NCI-H2227 treated with DMSO at 0.1 percent for 48 hours (cell line): Measurements from ENCODE around the gene LPIN3.

ENCODE experiments used
- DNase-seq: peaks from one replicate; lab custom pipeline; 2025; lab: John Stamatoyannopoulos, UW

LPIN3 gene

DNA sequence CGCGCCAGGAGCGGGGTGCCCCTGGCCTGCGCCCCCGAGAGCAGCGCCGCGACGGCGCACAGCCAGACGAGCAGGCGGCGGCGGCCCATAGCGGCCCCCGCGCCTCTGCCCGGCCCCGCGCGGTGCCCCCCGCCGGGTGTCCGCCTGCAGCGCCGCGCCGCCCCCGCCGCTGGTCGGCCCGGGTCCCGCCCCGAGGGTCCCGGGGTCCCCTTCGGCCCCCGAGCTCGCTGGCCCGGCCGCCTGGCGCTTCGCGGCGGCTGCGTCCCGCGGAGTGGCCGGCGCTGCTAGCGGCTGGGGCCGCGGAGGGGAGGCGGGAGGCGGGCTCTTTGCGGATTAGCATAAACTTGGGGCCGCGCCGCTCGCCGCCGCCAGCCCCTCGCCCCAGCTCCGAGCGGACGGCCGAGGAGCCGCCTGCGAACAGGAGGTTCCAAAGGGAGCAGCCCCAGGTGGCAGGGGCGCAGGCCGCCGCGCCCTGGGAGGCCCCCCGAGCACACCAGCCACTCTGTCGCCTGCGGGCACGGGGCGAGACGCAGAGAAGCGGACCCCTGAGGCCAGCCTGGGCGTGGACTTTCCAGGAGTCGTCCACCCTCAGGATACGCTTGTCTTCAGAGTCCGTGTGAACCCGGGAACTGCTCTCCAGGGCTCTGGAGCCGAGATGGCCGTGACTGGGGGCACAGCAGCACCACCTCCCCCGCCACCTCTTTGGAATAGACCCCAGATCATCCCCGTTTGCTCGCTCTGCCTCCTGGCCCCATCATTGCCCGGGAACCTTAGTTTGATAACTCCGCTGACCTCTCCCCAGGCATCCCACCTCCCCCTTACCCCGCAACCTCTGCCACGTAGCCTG is 26.1 kb downstream of the LPIN3 start, which contains the start of gene EMILIN3:
EMILIN3 (minus strand) TSS at position 273 of the 847 bp plus-strand sequence; CDS start at position 89, 184 bp downstream.
- DNase-seq, result peak; percentile 20

DNA sequence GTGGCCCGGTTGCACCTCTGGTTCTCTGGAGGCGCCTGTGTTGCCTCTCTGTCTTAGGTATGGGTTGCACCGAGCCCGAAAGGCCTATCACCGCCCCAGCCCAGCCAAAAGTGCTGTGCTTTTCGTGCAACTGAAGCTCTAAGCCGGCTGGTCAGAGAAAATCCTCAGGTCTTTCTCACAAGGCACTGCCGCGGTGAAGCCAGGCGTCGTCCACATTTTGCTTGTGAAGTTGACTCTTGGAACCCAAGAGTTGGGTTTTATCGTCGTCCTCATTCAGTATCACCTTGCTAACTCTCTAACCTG is 26.7 kb downstream of the LPIN3 start:
- DNase-seq, result no peak

- no peak for DNase-seq
Observed at GRCh38 chr20:41367956-41368355, 27.3 kb downstream of the LPIN3 start.

DNA sequence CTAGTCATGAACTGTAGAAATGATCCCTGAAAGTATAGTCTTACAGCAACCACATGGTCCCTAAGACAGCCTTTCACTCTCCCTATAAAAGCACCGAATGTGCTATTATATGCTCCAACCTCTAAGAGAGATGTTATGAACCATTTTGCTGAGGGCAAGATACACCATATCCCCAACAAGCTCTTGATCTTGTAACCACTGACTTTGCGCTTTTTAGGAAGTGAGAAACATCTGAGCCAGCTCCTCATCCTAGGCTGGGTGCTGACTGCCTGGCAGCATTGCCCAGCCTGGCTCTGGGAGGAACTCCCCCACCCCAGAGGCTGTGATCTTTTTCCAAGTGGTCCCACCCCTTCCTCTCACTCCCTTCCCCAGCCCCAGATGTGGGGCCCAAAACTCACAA is 29.1 kb downstream of the LPIN3 start:
- no peak for DNase-seq

DNA sequence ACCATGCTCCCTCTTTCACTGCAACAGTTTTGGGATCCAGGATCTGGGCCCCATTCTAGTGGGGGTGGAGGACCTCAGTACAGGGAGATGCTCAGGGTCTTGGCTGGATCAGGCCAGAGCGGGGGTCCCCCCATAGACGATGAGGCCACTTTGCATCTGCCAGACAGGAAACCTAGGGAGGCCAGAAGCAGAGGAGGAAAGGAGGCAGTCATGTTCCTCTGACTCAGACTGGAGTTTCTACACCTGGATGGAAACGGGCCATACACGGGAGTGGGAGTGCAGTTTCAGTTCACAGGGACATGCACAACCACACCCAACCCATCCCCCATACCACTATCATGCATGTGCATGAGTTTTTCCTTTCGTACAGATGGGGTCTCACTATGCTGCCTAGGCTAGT is 29.6 kb downstream of the LPIN3 start:
- no peak for DNase-seq

DNA sequence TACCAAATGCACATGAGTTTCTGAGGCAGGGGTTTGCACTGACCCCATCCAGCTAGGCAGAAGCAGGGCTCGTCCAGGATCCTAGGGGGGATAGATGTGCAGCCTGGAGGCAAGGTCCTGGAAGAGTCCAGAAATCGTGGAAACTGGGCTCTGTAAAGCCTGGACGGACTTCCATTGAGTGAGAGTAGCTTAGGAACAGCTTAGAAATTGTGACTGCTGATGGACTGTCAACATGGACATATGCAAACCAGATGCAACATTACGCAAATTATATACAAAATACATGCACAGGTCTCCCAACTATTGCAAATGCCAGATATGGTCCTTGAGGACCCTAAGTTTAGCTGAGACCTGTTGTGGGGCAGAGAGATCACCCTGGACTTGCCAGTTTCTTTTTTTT is 30.8 kb downstream of the LPIN3 start:
- DNase-seq, result no peak

DNA sequence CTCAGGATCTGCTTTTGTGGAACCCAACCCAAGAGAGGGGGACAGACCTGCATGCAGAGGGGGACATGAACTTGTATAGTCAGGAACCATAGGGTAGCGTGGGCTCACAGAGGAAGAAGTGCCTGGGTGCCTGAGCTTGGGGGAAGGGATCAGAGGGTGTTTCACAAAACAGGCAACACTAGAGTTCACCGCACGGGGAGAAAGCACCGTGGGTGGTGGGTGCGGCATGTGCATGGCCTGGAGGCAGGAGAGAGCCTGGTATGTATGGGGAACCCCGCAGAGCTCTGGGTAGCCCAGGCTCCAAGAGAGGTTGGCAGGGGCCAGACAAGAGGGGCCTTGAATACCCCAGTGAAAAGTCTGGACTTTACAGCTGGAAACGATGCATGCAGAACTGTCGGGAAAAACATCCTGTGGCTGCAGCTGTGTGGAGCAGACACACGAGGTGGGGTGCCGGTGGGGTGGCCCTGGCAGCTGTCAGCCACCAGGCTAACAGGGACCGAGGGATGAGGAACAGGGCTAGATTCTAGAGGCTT is 32.7 kb downstream of the LPIN3 start:
- DNase-seq, result no peak

DNA sequence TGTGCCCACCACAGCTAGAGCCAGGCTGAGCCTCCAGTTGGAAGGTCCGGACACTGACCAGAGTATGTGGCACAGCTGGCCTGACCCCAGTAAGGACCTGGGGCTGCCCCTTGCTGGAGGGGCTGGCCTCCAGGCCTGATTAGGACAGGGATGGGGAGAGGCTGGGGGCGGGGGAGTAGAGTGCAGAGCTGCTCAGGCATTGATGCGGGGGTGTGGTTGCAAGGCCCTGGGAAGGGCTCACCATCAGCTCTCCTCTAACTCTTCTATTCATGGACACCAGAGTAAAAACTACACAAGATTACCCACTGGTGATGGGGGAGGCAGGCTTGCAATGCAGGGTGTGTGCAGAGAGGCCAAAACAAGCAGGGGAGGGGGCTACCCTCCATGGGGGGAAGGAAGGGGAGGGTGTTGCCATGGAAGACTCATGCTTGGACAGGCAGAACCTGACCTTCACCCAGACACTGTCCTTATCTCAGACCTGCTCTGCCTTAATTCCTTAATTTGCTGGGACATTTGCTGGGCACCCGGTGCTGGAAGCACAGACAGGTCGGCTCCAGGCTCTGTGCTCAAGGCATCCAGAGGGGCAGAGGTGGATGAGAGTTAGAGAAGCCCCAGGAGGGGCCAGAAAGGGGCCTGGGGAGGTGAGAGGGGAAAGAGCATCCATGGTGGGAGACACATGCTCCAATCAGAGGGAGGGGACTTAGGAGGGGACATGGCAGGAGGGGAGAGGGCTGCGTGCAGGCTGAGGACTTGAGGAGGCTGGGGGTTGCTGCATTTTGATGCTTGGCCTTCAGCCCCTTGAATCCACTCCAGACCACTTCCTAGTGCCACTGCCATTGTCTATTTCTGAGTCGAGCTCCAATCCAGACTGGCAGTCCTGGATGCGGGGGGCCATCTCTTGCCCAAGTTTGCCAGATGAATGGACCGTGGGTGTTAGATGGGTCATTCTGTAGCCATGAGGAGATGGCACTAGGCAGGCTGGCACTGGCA is 33.6 kb downstream of the LPIN3 start:
- DNase-seq, result no peak

DNA sequence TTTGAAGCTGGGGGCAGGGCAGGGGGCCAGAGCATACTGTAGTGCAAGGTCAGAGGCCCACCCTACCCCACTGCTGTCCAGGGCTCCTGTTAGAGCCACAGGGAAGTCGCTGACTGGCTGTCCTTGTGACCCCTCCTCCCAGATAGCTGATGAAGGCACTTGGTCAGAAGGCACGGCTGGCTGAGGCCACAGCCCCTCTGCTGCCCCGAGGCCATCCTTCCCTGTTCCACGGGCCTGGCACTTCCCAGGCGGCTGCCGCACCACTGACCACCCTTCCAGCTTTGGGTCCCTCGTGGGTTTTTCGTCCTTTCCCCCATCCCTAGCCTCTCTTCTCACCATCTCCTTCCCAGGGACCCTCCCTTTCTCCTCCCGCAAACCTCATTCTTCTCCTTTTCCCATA is 35.2 kb downstream of the LPIN3 start:
- no peak for DNase-seq

- no peak for DNase-seq
Observed at GRCh38 chr20:41376349-41376748, 35.7 kb downstream of the LPIN3 start.

DNA sequence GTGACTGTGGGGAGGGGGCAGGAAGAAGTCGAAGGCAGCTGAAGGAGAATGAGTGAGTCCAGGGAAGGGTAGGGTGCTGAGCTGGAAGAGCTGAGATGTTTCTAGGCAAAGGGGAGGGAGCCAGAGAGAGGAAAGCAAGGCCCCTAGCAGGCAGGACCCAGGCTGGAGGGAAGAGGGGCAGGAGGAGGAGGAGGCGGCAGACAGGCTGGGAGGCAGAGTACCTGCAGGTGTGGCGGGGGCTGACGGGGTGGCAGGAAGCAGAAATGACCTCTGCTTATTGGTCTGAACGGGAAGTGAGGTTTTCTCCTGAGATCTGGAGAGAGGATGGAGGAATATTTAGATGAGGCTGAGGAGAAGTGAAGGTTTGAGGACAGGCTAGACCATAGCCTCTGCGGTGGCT is 36.7 kb downstream of the LPIN3 start:
- no peak for DNase-seq

GRCh38 chr20:41379551-41379950 is 38.9 kb downstream of the LPIN3 start:
- no peak for DNase-seq

GRCh38 chr20:41380551-41381193 is 40.1 kb downstream of the LPIN3 start:
- no peak for DNase-seq

GRCh38 chr20:41382791-41383305 is 42.2 kb downstream of the LPIN3 start:
- no peak for DNase-seq

DNA sequence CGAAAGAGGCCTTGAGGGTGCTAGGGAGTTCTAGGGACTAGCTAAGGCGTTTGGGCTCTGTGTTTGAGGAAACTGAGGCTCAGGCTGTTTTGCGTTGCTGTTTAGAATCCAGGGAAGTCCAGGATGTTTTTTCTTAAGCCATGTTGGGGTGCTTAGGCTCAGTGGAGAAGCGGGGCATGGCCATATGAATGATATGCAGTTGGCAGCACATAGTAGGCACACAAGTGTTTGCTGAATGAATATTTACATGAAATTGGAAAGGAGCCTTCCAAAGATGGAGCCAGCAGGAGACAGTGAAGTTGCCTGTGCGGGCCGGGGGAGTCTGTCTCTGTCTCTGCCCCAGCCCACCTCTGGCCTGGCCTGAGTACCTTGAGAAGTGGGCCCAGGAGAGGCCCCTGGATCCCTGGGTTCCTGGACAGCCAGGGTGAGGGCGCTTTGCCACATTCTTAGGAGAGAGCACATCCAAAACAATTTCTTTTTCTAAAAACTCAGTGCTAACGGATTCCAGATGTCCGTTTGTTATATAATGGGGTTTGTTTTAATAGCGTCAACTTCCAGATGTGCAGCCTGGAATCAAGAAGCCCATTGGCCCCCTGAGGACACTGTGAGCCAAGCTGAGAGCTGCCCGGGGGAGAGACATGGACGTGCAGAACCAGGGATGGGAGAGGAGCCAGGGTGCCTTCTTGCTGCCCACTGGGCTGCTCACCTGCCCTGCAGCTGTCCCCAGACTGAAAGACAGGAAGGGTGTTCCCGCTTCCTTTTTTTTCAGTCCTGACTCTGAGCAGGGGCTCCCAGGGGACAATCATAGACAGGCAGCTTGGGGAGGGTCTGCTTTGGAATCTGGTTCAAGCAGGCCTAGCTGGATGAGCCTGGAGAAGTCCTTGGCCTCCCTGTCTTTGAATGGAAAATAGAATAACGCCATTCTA is 46.1 kb downstream of the LPIN3 start:
- no peak for DNase-seq

DNA sequence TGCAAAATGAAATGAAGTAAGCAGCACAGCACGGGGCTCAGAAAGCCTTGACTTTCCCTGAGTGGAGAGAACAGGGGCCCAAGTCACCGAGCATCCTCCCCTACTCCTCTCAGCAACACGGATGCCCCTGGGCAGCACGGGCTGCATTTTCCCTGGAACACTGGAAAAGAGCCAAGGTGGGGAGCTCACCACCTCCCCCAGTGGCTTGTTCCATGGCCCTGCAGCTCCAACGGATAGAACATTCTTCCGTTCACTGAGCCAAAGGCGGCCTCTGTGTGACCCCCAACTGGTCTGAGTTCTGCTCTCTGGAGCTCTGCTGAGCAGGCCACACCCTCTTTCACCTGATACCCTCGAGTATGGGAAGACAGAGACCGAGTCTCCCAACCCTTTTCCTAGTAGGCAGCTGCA is 46.8 kb downstream of the LPIN3 start:
- no peak for DNase-seq

- DNase-seq, result no peak
Observed at GRCh38 chr20:41390889-41391288, 50.3 kb downstream of the LPIN3 start.

DNA sequence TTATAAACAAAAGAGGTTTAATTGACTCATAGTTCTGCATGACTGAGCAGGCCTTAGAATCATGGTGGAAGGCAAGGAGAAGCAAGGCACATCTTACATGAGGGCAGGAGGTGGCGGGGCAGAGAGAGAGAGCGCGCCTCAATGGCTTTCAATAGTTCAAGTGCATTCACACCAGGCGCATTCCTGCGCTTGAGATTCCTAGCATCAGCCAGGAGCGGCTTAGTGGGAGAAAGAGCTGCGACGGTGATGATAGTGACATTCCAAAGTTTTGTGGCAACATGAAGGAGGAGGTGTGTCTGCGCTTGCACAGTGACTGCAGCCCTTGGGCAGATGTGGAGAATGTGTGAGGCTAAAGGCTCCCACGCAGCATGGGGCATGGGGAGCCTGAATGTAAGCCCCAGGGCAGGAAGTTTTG is 51.0 kb downstream of the LPIN3 start:
- no peak for DNase-seq

DNA sequence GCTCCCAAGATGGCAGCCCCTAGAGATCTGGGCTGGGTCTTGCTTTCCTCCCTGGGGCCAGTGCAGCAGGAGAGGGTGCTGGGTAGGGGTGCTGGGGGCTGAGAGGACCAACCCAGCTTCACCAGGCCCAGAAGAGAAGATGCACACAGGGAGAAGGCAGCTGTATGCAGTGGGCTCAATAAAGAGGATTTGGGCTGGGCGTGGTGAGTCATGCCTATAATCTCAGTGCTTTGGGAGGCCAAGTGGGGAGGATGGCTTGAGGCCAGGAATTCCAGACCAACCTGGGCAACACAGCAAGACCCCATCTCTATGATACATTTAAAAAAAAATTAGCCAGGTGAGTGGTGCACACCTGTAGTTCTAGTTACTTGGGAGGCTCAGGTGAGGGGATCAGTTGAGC is 51.7 kb downstream of the LPIN3 start:
- no peak for DNase-seq

GRCh38 chr20:41392871-41393704 is 52.5 kb downstream of the LPIN3 start:
- DNase-seq, result no peak
